ENCODE measurements around the gene TIAM2. TPM values are rescaled to one million over a fixed set of nuclear protein-coding genes. Genes with fewer than 3 reads are reported as not detected.
"Not testable (repeated sequence)": the region's sequence is repeated elsewhere in the genome, so short reads cannot be mapped to it uniquely, and the experiment has no call there.

The TIAM2 gene
- total and polyA plus RNA-seq, 2 donors (not counting 3 experiments of a cell fraction or from before 2014, with no cell fraction given), result 9.6 to 18.5 TPM

DNA sequence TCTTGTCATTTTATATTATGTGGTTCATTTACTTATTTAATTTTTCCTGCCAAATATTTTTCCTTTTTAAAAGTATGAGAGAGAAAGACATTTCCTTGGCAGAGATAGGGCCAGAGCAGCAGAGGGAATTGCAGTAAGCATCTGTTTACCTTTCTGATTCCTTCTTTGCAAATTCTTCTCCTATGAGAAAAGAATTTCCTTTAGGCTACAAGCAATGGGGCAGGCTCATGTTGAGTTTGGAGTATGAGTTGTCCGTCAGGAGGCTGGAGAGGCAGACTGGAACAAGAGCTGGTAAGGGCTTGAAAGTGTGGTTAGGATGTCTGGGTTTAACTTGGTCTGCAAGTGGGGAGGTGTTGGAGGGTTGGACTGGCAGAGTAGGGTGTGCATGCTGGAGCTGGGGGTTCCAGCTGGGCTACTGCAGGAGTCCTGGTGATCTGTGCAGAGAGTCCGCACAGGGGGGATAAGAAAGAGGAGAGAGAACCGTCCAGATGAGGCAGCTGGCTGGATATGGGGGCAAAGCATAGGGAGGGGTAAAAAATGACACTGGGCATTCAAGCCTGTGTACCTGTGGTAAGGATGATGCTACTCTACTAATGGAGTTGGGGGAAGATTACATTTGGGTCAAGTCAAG, 19.7 kb downstream of the TIAM2 start:
- peak overlapping the region; percentile 41 for H3K27ac ChIP-seq (ENCODE audit: insufficient read depth, low read depth, low read length)
- H3K9me1 ChIP-seq (replicated peaks; ENCODE audit: control insufficient read depth, extremely low read depth, insufficient read depth, low read length), result no peaks in the 10 kb centered on the region
- H3K4me1 ChIP-seq (ENCODE audit: control insufficient read depth, extremely low read depth, insufficient read depth, low read length), result peaks cover 25% of the 10 kb centered on the region
- ChIA-PET POLR2A (no interaction called here), CTCF (interaction anchor here (1.0 to 1.2 kb wide), 2 partner anchors 11 to 52 kb away, joined by 3 read pairs; no protein-coding TSS in a partner anchor)
- FAIRE-seq (peak; percentile 60), DNase-seq (ENCODE audit: low read depth, low spot score) (peak; percentile 69)
- H3K79me2 ChIP-seq (ENCODE audit: control insufficient read depth, insufficient read depth, low read length), result peaks cover 14% of the 10 kb centered on the region
- dilution Hi-C loops (cut with MboI; ENCODE audit: extremely low pct_ligation_motif_present, low sequenced_read_pairs) (no loop called here), intact Hi-C loops (cut with micrococcal nuclease) (loop anchor here (1.0 to 5.0 kb wide), 3 partner anchors 12 to 128 kb away; no protein-coding TSS in a partner anchor)
- no peak overlapping the region for H2AFZ ChIP-seq (ENCODE audit: low read depth, low read length)
- TF ChIP-seq, protein P1, sequence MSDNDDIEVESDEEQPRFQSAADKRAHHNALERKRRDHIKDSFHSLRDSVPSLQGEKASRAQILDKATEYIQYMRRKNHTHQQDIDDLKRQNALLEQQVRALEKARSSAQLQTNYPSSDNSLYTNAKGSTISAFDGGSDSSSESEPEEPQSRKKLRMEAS (IDR thresholded peaks at IDR 0.05; ENCODE audit: insufficient read depth, insufficient read length), result no peak
- TF ChIP-seq MYC (IDR thresholded peaks at IDR 0.05; ENCODE audit: low read depth, low read length) (no peak), POLR2AphosphoS5 (IDR thresholded peaks at IDR 0.05; ENCODE audit: insufficient read depth, low read depth, low read length) (no peak), EZH2 (IDR thresholded peaks at IDR 0.05; ENCODE audit: borderline replicate concordance, low read depth, low read length, severe bottlenecking) (no peak), POLR2A (IDR thresholded peaks at IDR 0.05; ENCODE audit: low read depth, low read length) (no peak), JUN (IDR thresholded peaks at IDR 0.05; ENCODE audit: borderline replicate concordance, insufficient read depth, insufficient read length, low read depth) (no peak), GATA2 (IDR thresholded peaks at IDR 0.05; ENCODE audit: insufficient read depth, insufficient read length, low read depth, low read length) (no peak), FOS (IDR thresholded peaks at IDR 0.05; ENCODE audit: borderline replicate concordance, insufficient read depth, low read length) (no peak)
- TF ChIP-seq, protein P2, sequence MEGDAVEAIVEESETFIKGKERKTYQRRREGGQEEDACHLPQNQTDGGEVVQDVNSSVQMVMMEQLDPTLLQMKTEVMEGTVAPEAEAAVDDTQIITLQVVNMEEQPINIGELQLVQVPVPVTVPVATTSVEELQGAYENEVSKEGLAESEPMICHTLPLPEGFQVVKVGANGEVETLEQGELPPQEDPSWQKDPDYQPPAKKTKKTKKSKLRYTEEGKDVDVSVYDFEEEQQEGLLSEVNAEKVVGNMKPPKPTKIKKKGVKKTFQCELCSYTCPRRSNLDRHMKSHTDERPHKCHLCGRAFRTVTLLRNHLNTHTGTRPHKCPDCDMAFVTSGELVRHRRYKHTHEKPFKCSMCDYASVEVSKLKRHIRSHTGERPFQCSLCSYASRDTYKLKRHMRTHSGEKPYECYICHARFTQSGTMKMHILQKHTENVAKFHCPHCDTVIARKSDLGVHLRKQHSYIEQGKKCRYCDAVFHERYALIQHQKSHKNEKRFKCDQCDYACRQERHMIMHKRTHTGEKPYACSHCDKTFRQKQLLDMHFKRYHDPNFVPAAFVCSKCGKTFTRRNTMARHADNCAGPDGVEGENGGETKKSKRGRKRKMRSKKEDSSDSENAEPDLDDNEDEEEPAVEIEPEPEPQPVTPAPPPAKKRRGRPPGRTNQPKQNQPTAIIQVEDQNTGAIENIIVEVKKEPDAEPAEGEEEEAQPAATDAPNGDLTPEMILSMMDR (IDR thresholded peaks at IDR 0.05; ENCODE audit: extremely low read depth in 1 of 2, insufficient read depth in 1 of 2, low read depth in 1 of 2, low read length in 2 of 2), result no peak
- no peaks in the 10 kb centered on the region for H3K27me3 ChIP-seq (ENCODE audit: control insufficient read depth in 2 of 2, insufficient read depth in 2 of 2, low read length in 2 of 2)
- no peaks in the 10 kb centered on the region for H3K36me3 ChIP-seq (ENCODE audit: control insufficient read depth in 2 of 2, extremely low read depth in 1 of 2, insufficient read depth in 2 of 2, low read length in 2 of 2)
- H3K9ac ChIP-seq (replicated peaks; ENCODE audit: extremely low read depth, insufficient read depth, low read length), result peak overlapping the region; percentile 68
- BruUV-seq (replicated peaks), result no TSS peak
- no peaks in the 10 kb centered on the region for H4K20me1 ChIP-seq (replicated peaks; ENCODE audit: control insufficient read depth, extremely low read depth, insufficient read depth, low read length)
- peak overlapping the region; percentile 97 for H3K4me2 ChIP-seq (ENCODE audit: insufficient read depth, low read length)
- H3K9me3 ChIP-seq (replicated peaks; ENCODE audit: control insufficient read depth, insufficient read depth, low read length), result no peaks in the 10 kb centered on the region
- peak overlapping the region in 2 of 3 experiments; percentile 39 to 65 for H3K4me3 ChIP-seq (replicated peaks in 1 of 3; ENCODE audit: insufficient read depth in 1 of 3, low read depth in 1 of 3, low read length in 3 of 3)

DNA sequence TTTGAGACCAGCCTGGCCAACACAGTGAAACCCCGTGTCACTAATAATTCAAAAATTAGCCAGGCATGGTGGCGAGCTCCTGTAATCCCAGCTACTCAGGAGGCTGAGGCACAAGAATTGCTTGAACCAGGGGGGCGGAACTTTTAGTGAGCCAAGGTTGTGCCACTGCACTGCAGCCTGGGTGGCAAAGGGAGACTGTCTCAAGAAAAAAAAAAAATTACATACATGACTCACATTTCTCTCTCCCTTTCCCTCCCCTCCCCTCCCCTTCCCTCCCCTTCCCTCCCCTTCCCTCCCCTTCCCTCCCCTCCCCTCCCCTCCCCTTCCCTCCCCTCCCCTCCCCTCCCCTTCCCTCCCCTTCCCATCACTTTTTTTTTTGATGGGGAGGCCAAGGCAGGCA, 23.3 kb downstream of the TIAM2 start:
- POLR2A ChIA-PET; H3K36me3 ChIP-seq (ENCODE audit: control insufficient read depth in 2 of 2, extremely low read depth in 1 of 2, insufficient read depth in 2 of 2, low read length in 2 of 2); H3K9me3 ChIP-seq (replicated peaks; ENCODE audit: control insufficient read depth, insufficient read depth, low read length); BruUV-seq (replicated peaks); H3K27ac ChIP-seq (ENCODE audit: insufficient read depth, low read depth, low read length); H3K4me3 ChIP-seq (replicated peaks in 1 of 3; ENCODE audit: insufficient read depth in 1 of 3, low read depth in 1 of 3, low read length in 3 of 3); FAIRE-seq; CTCF ChIA-PET; H3K9me1 ChIP-seq (replicated peaks; ENCODE audit: control insufficient read depth, extremely low read depth, insufficient read depth, low read length); DNase-seq (ENCODE audit: low read depth, low spot score); H3K27me3 ChIP-seq (ENCODE audit: control insufficient read depth in 2 of 2, insufficient read depth in 2 of 2, low read length in 2 of 2); dilution Hi-C loops (cut with MboI; ENCODE audit: extremely low pct_ligation_motif_present, low sequenced_read_pairs); H4K20me1 ChIP-seq (replicated peaks; ENCODE audit: control insufficient read depth, extremely low read depth, insufficient read depth, low read length); intact Hi-C loops (cut with micrococcal nuclease); H3K4me2 ChIP-seq (ENCODE audit: insufficient read depth, low read length); H2AFZ ChIP-seq (ENCODE audit: low read depth, low read length); H3K9ac ChIP-seq (replicated peaks; ENCODE audit: extremely low read depth, insufficient read depth, low read length): not testable (repeated sequence)
- peaks cover 14% of the 10 kb centered on the region for H3K79me2 ChIP-seq (ENCODE audit: control insufficient read depth, insufficient read depth, low read length)
- H3K4me1 ChIP-seq (ENCODE audit: control insufficient read depth, extremely low read depth, insufficient read depth, low read length), result peaks cover 19% of the 10 kb centered on the region

Data from endothelial cell of umbilical vein (primary cell).